GM19023 (cell line): ENCODE results near the gene BCORL1.

Experiments
- ATAC-seq: cut with Tn5 transposase; IDR thresholded peaks from one replicate; pipeline ENCODE4 v1.9.1; 2021; ENCODE audit warnings: mild to moderate bottlenecking, moderate library complexity; ENCODE audit not compliant: unreplicated experiment

The BCORL1 gene, protein sequence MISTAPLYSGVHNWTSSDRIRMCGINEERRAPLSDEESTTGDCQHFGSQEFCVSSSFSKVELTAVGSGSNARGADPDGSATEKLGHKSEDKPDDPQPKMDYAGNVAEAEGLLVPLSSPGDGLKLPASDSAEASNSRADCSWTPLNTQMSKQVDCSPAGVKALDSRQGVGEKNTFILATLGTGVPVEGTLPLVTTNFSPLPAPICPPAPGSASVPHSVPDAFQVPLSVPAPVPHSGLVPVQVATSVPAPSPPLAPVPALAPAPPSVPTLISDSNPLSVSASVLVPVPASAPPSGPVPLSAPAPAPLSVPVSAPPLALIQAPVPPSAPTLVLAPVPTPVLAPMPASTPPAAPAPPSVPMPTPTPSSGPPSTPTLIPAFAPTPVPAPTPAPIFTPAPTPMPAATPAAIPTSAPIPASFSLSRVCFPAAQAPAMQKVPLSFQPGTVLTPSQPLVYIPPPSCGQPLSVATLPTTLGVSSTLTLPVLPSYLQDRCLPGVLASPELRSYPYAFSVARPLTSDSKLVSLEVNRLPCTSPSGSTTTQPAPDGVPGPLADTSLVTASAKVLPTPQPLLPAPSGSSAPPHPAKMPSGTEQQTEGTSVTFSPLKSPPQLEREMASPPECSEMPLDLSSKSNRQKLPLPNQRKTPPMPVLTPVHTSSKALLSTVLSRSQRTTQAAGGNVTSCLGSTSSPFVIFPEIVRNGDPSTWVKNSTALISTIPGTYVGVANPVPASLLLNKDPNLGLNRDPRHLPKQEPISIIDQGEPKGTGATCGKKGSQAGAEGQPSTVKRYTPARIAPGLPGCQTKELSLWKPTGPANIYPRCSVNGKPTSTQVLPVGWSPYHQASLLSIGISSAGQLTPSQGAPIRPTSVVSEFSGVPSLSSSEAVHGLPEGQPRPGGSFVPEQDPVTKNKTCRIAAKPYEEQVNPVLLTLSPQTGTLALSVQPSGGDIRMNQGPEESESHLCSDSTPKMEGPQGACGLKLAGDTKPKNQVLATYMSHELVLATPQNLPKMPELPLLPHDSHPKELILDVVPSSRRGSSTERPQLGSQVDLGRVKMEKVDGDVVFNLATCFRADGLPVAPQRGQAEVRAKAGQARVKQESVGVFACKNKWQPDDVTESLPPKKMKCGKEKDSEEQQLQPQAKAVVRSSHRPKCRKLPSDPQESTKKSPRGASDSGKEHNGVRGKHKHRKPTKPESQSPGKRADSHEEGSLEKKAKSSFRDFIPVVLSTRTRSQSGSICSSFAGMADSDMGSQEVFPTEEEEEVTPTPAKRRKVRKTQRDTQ (N-terminal part only)

DNA sequence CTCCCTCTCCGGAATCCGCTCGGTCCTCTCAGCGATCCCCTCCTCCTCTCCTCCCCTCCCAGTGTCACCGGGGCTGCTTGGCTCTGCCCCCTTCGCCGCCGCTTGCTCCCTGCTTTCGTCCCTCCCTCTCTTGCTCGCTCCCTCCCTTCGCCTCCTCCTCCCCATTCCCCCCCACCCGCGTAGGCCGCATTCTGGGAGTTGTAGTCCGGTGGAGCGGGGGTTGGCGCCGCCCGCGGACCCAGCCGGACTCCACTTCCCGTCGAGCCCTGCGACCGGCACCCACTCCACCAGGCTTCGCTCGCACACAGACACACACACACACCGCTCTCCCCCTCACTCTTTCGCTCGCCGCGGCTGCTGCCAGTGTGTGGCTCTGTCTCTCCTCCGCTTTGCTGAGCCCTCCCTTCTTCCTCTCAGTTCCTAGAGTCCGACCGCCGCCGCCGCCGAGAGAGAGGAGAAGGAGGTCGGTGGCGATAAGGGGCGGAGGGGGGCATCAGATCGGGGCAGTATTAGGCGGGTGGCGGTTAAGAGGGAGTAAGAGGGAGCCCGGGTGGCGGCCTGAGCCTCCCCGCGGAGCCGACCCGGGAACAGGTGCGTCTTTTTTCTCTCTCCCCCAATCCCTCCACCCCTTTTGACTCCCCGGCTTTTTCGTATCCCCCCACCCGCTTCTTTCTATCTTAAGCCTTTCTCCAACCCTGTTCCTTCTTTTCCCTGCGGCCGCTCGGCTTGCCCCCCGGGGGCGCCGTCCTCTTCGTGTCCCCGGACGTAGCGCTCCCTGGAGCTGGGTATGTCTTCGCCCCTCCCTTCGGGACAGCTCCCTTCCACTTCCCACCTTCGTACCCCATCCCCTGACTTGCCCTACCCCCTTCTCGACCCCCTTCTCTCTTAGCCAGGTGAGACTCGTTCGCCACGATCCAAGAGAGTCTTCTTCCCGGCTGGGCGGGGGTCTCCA lies at the start of gene BCORL1:
Gene BCORL1, plus strand, starts transcription at position 336 of the 952 bp plus-strand sequence. CDS start 22,597 bp downstream, outside the sequence.
- ATAC-seq, result peak; percentile 87

DNA sequence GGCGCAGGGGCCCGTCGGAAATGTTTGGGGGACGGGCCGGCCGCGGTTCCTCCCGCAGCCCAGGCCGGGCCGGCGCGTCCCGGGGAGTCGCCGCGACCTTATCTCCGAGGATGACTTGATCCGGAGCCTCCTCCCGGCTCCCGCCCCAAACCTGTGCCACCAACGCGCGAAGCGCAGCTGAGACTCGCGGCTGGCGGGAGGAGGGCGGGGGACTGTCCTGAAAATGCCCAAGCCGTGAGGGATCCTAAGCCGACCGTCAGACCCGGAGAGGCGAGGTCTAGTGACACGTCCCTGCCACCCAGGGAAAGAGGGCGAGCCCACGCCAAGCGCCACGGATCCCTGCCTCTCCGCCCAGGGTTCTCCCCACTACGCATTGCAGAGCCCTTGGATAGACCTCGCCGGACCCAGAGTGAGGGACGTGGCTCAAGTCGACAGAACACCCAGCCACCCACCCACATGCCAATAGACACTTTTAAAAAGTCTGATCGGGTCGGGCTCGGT lies 49.6 kb upstream of the BCORL1 start:
- peak; percentile 6 for ATAC-seq

DNA sequence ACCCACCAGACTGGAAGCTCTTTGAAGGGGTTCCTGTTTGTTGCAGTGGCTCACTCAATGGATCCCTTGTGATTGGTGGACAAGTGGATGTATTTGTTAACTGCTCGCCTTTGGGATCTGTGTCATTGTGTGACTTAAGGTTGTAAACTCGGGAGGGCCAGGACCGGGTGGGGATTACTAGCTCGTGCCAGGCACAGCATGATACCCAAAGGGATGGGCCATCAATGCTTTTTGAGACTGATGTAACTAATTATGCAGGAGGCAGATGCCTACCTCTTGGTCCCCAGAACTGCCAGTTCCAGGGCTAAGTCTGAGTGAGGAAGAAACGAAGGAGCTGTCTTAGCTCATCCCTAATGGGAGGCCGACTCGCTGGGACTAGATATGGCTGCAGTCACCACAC lies 48.7 kb upstream of the BCORL1 start:
- no peak for ATAC-seq

DNA sequence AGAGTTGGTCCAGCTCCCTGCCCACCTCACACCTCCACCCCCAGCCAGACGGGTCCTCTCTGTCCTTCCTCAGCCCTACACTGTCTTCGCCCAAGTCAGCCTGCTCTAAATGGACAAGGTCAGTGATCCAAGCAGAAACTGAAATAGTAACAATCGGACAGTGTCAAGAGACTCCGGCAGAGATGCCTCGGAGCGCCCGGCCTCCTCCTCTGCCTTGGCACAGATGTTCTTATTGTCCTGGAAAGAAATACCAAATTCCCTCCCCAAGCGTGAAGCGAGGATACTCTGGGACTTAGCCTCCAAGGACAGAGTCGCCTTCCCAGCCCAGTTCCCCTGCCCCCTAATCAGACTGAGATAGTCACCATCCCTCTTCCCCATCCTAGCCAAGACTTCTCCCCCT lies 48.0 kb upstream of the BCORL1 start:
- no peak for ATAC-seq

DNA sequence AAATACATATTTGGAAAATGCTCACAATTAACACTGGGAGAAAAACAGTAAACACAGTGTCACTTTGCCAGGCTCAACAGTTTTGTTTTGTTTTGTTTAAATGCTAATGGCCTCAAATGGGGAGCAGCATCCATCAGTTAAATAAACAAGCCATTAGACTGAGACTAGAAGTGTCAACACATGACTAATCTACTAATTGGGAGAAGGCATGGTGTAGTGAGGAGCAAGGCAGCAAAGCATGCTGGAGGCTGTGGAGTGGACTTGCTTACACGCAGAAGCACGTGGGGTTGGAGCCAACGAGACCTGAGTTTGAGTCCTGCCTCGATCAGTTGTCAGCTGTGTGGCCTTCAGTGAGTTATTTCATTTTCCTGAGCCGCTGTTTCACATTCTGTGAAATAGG lies 47.5 kb upstream of the BCORL1 start:
- ATAC-seq, result no peak

DNA sequence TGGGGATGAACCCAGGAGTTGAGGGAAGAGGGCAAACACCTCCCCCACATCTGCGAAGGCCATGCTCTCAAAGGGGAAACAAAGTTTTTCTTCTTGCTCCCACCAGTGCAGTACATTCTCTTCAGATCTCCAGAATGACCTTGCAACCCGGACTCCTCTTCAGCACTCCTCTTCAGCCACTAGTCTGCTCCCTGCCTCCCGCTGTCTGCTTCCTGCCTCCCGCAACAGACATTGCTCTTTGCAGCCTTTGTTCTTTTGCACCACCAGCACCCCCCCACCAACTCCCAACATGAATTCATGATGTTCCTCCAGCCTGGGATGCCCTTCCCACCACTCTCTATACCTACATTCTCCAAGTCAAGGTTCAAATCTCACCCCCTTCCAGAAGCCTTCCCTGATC lies 44.4 kb upstream of the BCORL1 start:
- no peak for ATAC-seq

DNA sequence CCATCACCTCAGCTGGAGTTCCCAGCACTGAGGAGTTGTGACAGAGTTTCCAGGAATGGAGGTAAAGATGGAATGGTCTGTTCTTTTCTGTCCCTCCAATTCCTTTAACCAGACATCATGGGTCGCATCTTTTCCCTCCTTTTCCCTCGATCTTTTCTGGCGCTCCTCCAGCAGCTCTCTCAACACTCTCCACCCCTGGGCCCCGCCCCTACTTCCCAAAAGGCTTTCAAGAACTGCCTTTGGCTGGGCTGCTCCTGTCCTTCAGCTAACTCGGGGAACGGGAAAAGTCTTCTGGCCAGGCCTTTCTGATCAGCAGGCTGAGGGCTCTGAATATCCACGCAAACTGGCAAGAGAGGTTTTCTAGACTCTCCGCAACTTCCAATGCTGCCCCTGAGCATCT lies 42.4 kb upstream of the BCORL1 start:
- ATAC-seq, result no peak

DNA sequence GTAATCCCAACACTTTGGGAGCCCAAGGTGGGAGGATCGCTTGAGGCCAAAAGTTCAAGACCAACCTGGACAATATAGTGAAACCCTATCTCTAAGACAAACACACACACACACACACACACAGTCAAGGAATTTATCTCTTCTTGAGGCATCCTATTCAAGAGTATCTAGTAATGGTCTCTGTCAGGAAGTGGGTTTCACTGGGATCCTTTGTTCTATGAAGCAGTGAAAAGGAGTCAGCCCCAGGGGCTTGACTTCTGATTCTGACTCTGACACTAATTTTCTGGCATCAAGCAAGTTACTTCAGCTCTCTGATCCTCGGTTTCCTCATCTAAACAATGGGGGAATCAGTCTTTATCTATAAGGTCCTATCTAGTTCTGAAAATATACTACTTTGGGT lies 41.7 kb upstream of the BCORL1 start:
- ATAC-seq, result no peak

DNA sequence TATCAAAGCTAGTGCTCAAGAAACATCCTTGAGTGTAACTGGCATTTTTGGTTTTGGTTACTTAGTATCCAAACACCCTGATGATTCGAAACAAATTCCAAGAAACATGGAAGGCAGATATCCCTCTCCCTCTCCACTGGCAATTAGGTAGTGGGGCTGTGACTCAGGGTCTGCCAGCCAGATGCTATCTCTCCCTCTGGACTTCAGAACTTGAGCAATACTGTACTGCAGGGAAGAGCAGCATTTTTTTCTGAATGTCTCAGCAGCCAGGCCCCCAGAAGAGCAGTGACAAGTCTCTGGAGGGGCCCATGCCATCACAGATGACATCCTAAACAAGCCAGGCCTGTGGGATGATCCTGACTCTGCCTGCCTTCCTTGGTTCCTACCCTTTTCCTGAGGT lies 37.3 kb upstream of the BCORL1 start:
- no peak for ATAC-seq

DNA sequence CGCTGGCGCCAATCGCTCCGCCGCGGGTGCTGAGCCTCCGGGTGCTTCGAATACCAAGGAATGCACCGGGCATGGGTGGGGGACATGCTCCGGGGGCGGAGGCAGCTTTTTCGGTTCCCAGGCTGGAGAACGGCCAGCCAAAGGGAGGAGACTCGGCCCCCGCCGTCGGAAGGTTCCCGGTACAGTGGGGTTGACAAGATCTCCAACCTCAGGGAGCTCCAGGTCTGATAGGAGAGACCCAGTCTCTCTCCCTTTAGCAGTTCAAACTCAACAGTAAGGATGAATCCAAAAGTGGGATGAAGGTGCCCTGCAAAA lies 29.1 kb upstream of the BCORL1 start:
- ATAC-seq, result no peak

DNA sequence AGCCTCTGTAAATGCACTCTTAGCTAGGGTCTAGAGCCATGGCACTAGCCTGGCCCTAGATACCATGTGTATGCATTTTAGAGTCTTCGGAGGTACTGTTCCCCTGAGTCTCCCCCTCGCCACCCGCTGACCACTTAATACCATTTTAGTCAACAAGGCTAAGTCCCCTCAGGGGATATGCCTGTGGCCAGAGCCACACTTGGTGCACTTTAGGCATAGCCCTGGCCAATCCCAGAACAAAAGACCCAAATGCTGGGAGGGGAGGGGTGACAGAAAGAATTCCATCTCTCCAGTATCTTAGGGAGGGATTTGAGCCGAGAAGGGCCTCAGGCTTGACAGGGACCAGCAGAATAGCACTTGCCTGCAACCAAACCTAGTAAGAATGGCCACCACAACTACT lies 28.6 kb upstream of the BCORL1 start:
- ATAC-seq, result no peak

DNA sequence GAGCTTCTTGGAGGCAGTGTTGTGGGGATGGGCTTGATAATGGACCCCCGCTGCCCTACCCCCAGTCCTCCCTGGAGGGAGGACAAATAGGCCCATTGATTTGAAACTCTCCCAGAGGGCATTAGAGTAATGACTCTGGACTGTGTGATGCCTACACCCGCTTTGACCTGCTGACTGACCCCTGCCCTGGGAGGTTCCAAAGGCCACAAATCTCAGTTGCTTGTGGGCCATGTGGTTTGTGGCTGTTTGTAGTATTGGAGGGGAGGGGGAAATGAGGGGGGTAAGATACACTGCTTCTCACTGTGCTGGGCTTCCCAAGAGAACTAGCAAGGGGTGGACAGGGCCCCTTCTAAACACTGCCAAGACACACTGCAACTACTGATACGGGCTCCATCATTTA lies 27.6 kb upstream of the BCORL1 start:
- no peak for ATAC-seq

DNA sequence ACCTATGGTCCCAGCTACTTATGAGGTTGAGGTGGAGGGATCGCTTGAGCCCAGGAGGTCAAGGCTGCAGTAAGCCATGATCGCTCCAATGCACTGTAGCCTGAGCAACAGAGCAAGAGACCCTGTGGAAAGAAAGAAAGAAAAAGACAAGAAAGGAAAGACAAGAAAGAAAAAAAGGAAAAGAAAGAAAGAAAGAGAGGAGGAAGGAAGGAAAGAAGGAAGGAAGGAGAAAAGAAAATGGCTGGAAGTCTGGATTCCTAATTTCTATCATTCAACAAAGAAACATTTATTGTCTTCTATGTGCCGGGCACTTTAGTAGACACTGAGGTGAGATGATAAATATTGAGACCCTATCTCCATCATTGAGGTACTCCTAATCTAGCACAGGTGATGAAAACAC lies 26.8 kb upstream of the BCORL1 start:
- no peak for ATAC-seq

DNA sequence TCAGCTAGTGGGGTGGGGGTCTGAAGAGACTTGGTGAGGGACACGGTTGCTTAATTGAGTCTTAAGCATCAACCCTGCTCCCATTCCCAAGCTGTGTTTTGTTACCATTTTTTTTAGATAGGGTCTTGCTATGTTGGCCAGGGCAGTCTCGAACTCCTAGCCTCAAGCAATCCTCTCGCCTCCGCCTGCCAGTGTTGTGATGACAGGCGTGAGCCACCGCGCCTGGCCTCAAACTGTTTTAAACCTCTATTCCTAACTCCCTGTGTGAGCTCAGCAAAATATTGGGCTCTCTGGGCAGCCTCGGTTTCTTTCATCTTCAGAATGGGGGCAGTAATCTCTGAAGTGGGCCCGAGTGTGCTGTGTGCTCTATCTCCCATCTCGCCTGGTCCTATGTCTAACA lies 26.3 kb upstream of the BCORL1 start:
- no peak for ATAC-seq

DNA sequence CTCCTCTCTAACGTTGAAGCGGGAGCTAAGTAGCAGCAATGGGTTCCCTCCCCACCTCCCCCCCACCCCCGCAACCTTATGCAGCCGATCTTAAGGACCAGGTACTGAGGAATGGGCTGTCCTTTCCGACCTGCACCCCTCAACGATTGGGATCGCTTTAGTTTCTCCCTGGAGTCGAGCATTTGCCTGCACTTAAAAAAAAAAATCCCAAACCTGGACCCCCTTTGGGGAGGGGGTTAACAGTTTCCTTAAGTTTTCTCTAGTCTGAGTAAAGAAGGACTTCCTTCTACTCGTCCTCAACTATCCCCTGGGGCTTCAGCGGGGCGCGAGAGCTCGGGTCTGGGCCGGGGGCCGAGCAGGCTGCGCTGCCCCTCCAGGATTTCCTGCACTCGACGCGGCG lies 25.7 kb upstream of the BCORL1 start:
- peak; percentile 1 for ATAC-seq

DNA sequence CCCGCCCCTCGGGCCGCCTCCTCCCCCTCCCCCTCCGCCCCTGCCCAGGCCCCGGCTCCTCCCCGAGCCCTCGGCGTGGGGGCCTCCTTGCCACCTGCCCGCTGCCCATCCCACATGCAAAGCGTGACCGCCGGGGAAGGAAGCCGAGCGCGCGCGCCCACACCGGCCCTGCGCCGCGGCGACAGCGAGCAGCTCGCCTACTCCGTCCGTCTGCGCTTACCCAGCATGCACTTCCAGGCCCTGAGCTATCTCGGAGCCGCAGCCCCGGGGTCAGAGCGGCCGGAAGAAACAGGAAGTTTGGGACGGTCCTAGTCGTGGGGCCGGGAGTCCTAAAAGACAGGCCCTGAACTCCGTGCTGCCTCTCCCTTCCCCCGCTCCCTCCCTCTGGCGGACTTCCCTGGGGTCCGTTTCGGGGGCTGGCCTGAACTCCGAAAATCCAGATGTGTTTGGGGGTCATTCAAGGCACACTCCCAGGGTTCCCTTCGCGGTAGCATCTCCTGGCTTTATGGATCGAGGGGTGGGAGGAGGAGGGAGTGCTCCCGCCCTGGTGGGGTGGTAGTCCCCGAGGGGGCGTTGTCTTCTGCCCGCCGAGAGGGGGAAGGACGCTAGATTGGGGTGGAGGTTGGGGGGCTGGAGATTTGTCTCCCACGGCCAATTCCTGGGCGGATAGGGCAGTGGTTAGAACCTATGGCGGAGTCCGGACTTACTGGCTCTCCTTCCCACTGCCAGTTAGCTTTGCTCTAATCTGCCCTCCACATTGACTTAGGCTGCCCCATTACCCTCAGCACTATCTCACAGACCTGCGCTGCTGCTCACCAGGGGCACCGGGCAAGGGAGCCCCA lies 25.0 kb upstream of the BCORL1 start:
- peak; percentile 62 for ATAC-seq

DNA sequence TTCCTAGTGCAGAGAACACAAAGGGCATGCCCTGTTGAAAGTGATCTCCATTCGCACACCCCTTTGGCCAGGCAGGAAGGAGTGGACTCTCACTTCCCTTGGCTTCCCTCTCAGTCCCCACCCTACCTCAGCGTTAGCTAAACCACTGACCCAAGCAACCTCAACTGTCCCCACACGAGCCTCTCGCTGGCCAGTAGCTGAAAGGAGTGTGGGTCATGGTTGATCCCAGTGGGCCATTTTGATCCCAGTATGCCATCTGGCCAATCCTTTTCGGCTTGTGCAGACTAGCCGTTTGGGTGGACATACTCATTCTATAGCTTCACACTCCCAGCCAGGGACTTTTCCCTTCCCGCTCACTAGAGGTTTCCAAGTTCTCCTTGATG lies 24.4 kb upstream of the BCORL1 start:
- no peak for ATAC-seq

DNA sequence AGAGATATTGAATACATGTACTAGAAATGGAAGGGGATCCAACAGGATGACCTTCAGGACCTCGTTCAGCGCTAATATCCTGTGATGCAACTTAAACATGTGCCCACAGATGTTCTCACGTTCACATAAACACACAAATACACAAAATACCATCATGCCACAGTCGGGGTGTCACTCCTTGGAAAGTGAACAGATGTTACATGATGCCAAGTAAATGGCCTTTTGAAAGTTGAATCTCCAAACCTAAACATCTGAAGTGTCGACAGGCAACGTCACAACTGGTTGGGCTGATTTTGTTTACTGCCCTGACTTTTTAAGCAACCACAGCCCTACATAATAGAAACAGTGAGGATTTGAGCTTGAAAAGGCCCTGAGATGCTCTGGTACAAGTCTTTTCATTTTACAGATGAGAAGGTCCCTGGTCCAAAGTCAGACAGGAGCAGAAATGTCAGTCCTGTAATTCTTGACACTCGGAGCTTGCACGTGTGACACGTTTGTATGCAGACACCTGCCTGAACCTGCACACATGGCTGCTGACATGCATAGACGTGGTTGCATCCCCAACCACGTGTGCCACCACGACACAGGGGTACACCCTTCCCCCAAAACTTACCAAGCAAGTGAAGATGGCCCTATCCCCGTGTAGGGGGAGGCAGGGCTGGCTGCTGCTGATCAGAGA lies 23.5 kb upstream of the BCORL1 start:
- ATAC-seq, result no peak

DNA sequence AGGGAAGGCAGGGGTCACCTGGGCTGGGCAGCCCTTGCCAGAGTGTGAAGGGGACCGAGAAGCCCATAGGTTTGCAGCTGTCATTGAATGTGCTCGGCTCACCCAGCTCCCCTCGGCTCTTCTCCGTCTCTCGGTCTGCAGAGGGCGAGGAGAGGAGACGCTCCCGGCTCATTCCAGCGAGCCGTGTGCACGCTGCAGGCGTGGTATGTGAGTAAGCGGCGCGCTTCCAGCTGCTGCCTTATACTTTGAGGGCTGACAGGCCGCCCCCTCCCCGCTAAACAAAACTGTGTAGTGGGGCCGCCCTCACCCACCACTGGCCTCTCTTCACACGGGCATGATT lies 23.0 kb upstream of the BCORL1 start:
- no peak for ATAC-seq
